ENCODE results near the gene GNG2.

- TF ChIP-seq CTCF (IDR thresholded peaks at IDR 0.05) (no peak), TCF7L2 (IDR thresholded peaks at IDR 0.05; ENCODE audit: low read depth, low read length) (no peak), POLR2AphosphoS5 (IDR thresholded peaks at IDR 0.05; ENCODE audit: low read depth, low read length) (no peak), SIN3A (IDR thresholded peaks at IDR 0.05; ENCODE audit: borderline replicate concordance, insufficient read depth, low read depth, low read length) (no peak)
Observed at GRCh38 chr14:51950007-51950406, 89.6 kb downstream of the GNG2 start.

Data from Panc1 (cell line).